ENCODE data around the gene SLC35C1. TPM values are rescaled to one million over a fixed set of nuclear protein-coding genes. Genes with fewer than 3 reads are reported as not detected.
A peak's percentile ranks its signal among the peaks of the same experiment; 100 is the strongest.

SLC35C1 gene
- total and polyA plus RNA-seq, 9 of the 15 experiments (the other 6 are each of a cell fraction or from before 2014, with no cell fraction given), result 0.65 to 13.1 (median 2.4) TPM

- TF ChIP-seq ZNF76 (CRISPR knock-in tag; IDR thresholded peaks at IDR 0.05; ENCODE audit: borderline replicate concordance) (no peak), RBM22 (IDR thresholded peaks at IDR 0.05; ENCODE audit: low read depth, low read length, poor library complexity, severe bottlenecking) (no peak), TOE1 (IDR thresholded peaks at IDR 0.05; ENCODE audit: borderline replicate concordance) (peak; percentile 76), TOE1 (CRISPR knock-in tag; IDR thresholded peaks at IDR 0.05; ENCODE audit: borderline replicate concordance, low read depth) (no peak), RNF219 (CRISPR knock-in tag; IDR thresholded peaks at IDR 0.05) (no peak), ZZZ3 (IDR thresholded peaks at IDR 0.05) (no peak), NCOA6 (IDR thresholded peaks at IDR 0.05) (peak; percentile 78), ARNT (IDR thresholded peaks at IDR 0.05) (0 out of 4 replicates have a peak, but pooled peaks of 1 of the 2 experiments have one; percentile 66), MEF2A (IDR thresholded peaks at IDR 0.05; ENCODE audit: control insufficient read depth, low read depth, low read length) (no peak), ZNF3 (CRISPR knock-in tag; IDR thresholded peaks at IDR 0.05) (no peak), RBM25 (IDR thresholded peaks at IDR 0.05; ENCODE audit: low read depth, low read length, severe bottlenecking) (peak; percentile 4), SIN3A (IDR thresholded peaks at IDR 0.05; ENCODE audit: borderline replicate concordance in 2 of 2, control insufficient read depth in 1 of 2, low read depth in 2 of 2, low read length in 2 of 2) (no peak), NCOA1 (IDR thresholded peaks at IDR 0.05; ENCODE audit: low read depth) (no peak), ESRRB (CRISPR knock-in tag; IDR thresholded peaks at IDR 0.05; ENCODE audit: borderline replicate concordance) (no peak), TCF7 (IDR thresholded peaks at IDR 0.05; ENCODE audit: borderline replicate concordance) (no peak), RAD51 (IDR thresholded peaks at IDR 0.05; ENCODE audit: borderline replicate concordance, low read depth) (no peak), CEBPG (CRISPR knock-in tag; IDR thresholded peaks at IDR 0.05) (peak; percentile 77; the same call in 1 of the 2 replicates), CEBPG (tag; conservative IDR thresholded peaks at IDR 0.05 in 1 of 2, IDR thresholded peaks at IDR 0.05 in 1 of 2) (peak in 1 of 2 experiments; percentile 40; a peak in 1 of 4 replicates), HLTF (IDR thresholded peaks at IDR 0.05) (no peak), STAT6 (CRISPR knock-in tag; IDR thresholded peaks at IDR 0.05) (no peak), EWSR1 (IDR thresholded peaks at IDR 0.05; ENCODE audit: borderline replicate concordance, low read depth, partially characterized antibody) (no peak)
- TF ChIP-seq, protein P1, sequence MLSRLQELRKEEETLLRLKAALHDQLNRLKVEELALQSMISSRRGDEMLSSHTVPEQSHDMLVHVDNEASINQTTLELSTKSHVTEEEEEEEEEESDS (CRISPR knock-in tag; IDR thresholded peaks at IDR 0.05), result no peak
- TF ChIP-seq, protein P2, sequence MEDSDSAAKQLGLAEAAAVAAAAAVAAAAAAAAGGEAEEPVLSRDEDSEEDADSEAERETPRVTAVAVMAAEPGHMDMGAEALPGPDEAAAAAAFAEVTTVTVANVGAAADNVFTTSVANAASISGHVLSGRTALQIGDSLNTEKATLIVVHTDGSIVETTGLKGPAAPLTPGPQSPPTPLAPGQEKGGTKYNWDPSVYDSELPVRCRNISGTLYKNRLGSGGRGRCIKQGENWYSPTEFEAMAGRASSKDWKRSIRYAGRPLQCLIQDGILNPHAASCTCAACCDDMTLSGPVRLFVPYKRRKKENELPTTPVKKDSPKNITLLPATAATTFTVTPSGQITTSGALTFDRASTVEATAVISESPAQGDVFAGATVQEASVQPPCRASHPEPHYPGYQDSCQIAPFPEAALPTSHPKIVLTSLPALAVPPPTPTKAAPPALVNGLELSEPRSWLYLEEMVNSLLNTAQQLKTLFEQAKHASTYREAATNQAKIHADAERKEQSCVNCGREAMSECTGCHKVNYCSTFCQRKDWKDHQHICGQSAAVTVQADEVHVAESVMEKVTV (CRISPR knock-in tag; IDR thresholded peaks at IDR 0.05), result no peak
Observed at GRCh38 chr11:45834298-45834756, 29.4 kb downstream of the SLC35C1 start (continued).

Data from K562 (cell line).